SK-N-SH treated with all-trans-retinoic acid at 6 μM for 48 hours (cell line): ENCODE measurements around the gene PPP1R12A.

Experiments used
- ATAC-seq: fragments of 200-7000 bp; cut with Tn5 transposase; 3 replicates; pipeline ENCODE4 v1.9.1; 2020; ENCODE audit warnings: mild to moderate bottlenecking, moderate library complexity
- ARNTL ChIP-seq: fragments of 450-650 bp; formaldehyde crosslinking; IDR thresholded peaks from 2 replicates; pipeline ENCODE4 v1.5.0; 2020; ENCODE audit warnings: low read depth, mild to moderate bottlenecking, moderate library complexity, borderline replicate concordance
- BACH2 ChIP-seq: fragments of 250-450 bp; sonication (Bioruptor Pico); IDR thresholded peaks from 2 replicates; pipeline ENCODE4 v1.9.0; 2021; ENCODE audit warnings: mild to moderate bottlenecking, borderline replicate concordance
- CSDC2 ChIP-seq: fragments of 250-450 bp; sonication (Bioruptor Pico); IDR thresholded peaks from 2 replicates; pipeline ENCODE4 v1.5.0; 2020; ENCODE audit warnings: mild to moderate bottlenecking, moderate library complexity
- CSRNP3 ChIP-seq: fragments of 250-450 bp; sonication (Bioruptor Pico); IDR thresholded peaks from 2 replicates; pipeline ENCODE4 v1.5.1; 2021; ENCODE audit warnings: mild to moderate bottlenecking, moderate library complexity
- ESRRG ChIP-seq: fragments of 250-450 bp; sonication (Bioruptor Pico); IDR thresholded peaks from 2 replicates; pipeline ENCODE4 v1.6.1; 2021; ENCODE audit warnings: mild to moderate bottlenecking
- GLIS3 ChIP-seq: fragments of 250-450 bp; sonication (Bioruptor Pico); IDR thresholded peaks from 2 replicates; pipeline ENCODE4 v1.5.0; 2020; ENCODE audit warnings: mild to moderate bottlenecking, moderate library complexity
- ISL1 ChIP-seq: fragments of 250-450 bp; sonication (Bioruptor Pico); IDR thresholded peaks from 2 replicates; pipeline ENCODE4 v2.1.2; 2022; ENCODE audit warnings: mild to moderate bottlenecking, moderate library complexity
- OSR1 ChIP-seq: fragments of 250-450 bp; sonication (Bioruptor Pico); IDR thresholded peaks from 2 replicates; pipeline ENCODE4 v1.8.0; 2022; ENCODE audit warnings: moderate library complexity, mild to moderate bottlenecking, inconsistent platforms
- PPARA ChIP-seq: fragments of 250-450 bp; sonication (Bioruptor Pico); IDR thresholded peaks from 2 replicates; pipeline ENCODE4 v1.5.0; 2020; ENCODE audit warnings: mild to moderate bottlenecking, borderline replicate concordance
- RARB ChIP-seq: fragments of 250-450 bp; sonication (Bioruptor Pico); IDR thresholded peaks from 2 replicates; pipeline ENCODE4 v1.8.0; 2021; ENCODE audit warnings: mild to moderate bottlenecking, moderate library complexity
- SNAI2 ChIP-seq: fragments of 250-450 bp; sonication (Bioruptor Pico); IDR thresholded peaks from 2 replicates; pipeline ENCODE4 v1.5.0; 2020; ENCODE audit warnings: mild to moderate bottlenecking, moderate library complexity
- TCF4 ChIP-seq: fragments of 250-450 bp; sonication (Bioruptor Pico); IDR thresholded peaks from 2 replicates; pipeline ENCODE4 v1.8.0; 2021; ENCODE audit warnings: mild to moderate bottlenecking, moderate library complexity, borderline replicate concordance
- TOX ChIP-seq: fragments of 250-450 bp; sonication (Bioruptor Pico); IDR thresholded peaks from 2 replicates; pipeline ENCODE4 v1.8.0; 2021; ENCODE audit warnings: mild to moderate bottlenecking, moderate library complexity, borderline replicate concordance
- TSHZ2 ChIP-seq: fragments of 250-450 bp; sonication (Bioruptor Pico); IDR thresholded peaks from 2 replicates; pipeline ENCODE4 v1.5.0; 2020; ENCODE audit warnings: mild to moderate bottlenecking, moderate library complexity
- ZC3H10 ChIP-seq: fragments of 250-450 bp; sonication (Bioruptor Pico); IDR thresholded peaks from 2 replicates; pipeline ENCODE4 v1.5.1; 2021; ENCODE audit warnings: mild to moderate bottlenecking, moderate library complexity
- ZFP3 ChIP-seq: fragments of 250-450 bp; sonication (Bioruptor Pico); IDR thresholded peaks from 2 replicates; pipeline ENCODE4 v1.5.0; 2020; ENCODE audit warnings: mild to moderate bottlenecking, moderate library complexity
- ZFP30 ChIP-seq: fragments of 450-650 bp; formaldehyde crosslinking; IDR thresholded peaks from 2 replicates; pipeline ENCODE4 v1.5.0; 2022; ENCODE audit warnings: mild to moderate bottlenecking, moderate library complexity
- ZNF565 ChIP-seq: fragments of 450-650 bp; formaldehyde crosslinking; conservative IDR thresholded peaks from 2 replicates; pipeline ENCODE4 v1.5.0; 2020; ENCODE audit warnings: low read depth, mild to moderate bottlenecking, moderate library complexity
- ZNF70 ChIP-seq: fragments of 450-650 bp; formaldehyde crosslinking; IDR thresholded peaks from 2 replicates; pipeline ENCODE4 v1.5.0; 2020; ENCODE audit warnings: mild to moderate bottlenecking, moderate library complexity
- TF ChIP-seq, protein P1 (sequence below): fragments of 250-450 bp; sonication (Bioruptor Pico); IDR thresholded peaks from 2 replicates; pipeline ENCODE4 v1.8.0; 2020; ENCODE audit warnings: mild to moderate bottlenecking, moderate library complexity, borderline replicate concordance
- TF ChIP-seq, protein P2 (sequence below): fragments of 250-450 bp; sonication (Bioruptor Pico); IDR thresholded peaks from 2 replicates; pipeline ENCODE4 v1.8.0; 2021; ENCODE audit warnings: low read depth, mild to moderate bottlenecking, moderate library complexity, borderline replicate concordance
- TF ChIP-seq, protein P3 (sequence below): fragments of 250-450 bp; sonication (Bioruptor Pico); IDR thresholded peaks from 2 replicates; pipeline ENCODE4 v1.5.1; 2020; ENCODE audit warnings: low read depth, mild to moderate bottlenecking, moderate library complexity

PPP1R12A gene

GRCh38 chr12:79818856-79819255, 116.0 kb downstream of the PPP1R12A start:
- ATAC-seq, result no peak
- TF ChIP-seq GLIS3 (CRISPR knock-in tag), result no peak
- TF ChIP-seq ESRRG (CRISPR knock-in tag), result no peak
- TF ChIP-seq, protein P1, sequence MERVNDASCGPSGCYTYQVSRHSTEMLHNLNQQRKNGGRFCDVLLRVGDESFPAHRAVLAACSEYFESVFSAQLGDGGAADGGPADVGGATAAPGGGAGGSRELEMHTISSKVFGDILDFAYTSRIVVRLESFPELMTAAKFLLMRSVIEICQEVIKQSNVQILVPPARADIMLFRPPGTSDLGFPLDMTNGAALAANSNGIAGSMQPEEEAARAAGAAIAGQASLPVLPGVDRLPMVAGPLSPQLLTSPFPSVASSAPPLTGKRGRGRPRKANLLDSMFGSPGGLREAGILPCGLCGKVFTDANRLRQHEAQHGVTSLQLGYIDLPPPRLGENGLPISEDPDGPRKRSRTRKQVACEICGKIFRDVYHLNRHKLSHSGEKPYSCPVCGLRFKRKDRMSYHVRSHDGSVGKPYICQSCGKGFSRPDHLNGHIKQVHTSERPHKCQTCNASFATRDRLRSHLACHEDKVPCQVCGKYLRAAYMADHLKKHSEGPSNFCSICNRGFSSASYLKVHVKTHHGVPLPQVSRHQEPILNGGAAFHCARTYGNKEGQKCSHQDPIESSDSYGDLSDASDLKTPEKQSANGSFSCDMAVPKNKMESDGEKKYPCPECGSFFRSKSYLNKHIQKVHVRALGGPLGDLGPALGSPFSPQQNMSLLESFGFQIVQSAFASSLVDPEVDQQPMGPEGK (CRISPR knock-in tag), result no peak
- no peak for TF ChIP-seq ZNF565 (CRISPR knock-in tag)
- TF ChIP-seq OSR1 (CRISPR knock-in tag), result no peak
- TF ChIP-seq, protein P2, sequence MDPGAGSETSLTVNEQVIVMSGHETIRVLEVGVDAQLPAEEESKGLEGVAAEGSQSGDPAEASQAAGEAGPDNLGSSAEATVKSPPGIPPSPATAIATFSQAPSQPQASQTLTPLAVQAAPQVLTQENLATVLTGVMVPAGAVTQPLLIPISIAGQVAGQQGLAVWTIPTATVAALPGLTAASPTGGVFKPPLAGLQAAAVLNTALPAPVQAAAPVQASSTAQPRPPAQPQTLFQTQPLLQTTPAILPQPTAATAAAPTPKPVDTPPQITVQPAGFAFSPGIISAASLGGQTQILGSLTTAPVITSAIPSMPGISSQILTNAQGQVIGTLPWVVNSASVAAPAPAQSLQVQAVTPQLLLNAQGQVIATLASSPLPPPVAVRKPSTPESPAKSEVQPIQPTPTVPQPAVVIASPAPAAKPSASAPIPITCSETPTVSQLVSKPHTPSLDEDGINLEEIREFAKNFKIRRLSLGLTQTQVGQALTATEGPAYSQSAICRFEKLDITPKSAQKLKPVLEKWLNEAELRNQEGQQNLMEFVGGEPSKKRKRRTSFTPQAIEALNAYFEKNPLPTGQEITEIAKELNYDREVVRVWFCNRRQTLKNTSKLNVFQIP (CRISPR knock-in tag), result no peak
- TF ChIP-seq TCF4 (CRISPR knock-in tag), result no peak
- no peak for TF ChIP-seq ISL1 (CRISPR knock-in tag)
- TF ChIP-seq TSHZ2 (CRISPR knock-in tag), result no peak
- no peak for TF ChIP-seq CSDC2
- TF ChIP-seq PPARA, result no peak
- TF ChIP-seq ZFP3 (CRISPR knock-in tag), result no peak
- no peak for TF ChIP-seq CSRNP3 (CRISPR knock-in tag)
- TF ChIP-seq ZFP30 (CRISPR knock-in tag), result no peak
- no peak for TF ChIP-seq ZNF70 (CRISPR knock-in tag)
- TF ChIP-seq, protein P3, sequence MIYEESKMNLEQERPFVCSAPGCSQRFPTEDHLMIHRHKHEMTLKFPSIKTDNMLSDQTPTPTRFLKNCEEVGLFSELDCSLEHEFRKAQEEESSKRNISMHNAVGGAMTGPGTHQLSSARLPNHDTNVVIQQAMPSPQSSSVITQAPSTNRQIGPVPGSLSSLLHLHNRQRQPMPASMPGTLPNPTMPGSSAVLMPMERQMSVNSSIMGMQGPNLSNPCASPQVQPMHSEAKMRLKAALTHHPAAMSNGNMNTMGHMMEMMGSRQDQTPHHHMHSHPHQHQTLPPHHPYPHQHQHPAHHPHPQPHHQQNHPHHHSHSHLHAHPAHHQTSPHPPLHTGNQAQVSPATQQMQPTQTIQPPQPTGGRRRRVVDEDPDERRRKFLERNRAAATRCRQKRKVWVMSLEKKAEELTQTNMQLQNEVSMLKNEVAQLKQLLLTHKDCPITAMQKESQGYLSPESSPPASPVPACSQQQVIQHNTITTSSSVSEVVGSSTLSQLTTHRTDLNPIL (CRISPR knock-in tag), result no peak
- TF ChIP-seq RARB (CRISPR knock-in tag), result no peak
- TF ChIP-seq BACH2 (CRISPR knock-in tag), result no peak
- no peak for TF ChIP-seq TOX (CRISPR knock-in tag)

GRCh38 chr12:79784366-79785065, 150.4 kb downstream of the PPP1R12A start:
- peak; percentile 45; the same call in 2 of the 3 replicates for ATAC-seq

DNA sequence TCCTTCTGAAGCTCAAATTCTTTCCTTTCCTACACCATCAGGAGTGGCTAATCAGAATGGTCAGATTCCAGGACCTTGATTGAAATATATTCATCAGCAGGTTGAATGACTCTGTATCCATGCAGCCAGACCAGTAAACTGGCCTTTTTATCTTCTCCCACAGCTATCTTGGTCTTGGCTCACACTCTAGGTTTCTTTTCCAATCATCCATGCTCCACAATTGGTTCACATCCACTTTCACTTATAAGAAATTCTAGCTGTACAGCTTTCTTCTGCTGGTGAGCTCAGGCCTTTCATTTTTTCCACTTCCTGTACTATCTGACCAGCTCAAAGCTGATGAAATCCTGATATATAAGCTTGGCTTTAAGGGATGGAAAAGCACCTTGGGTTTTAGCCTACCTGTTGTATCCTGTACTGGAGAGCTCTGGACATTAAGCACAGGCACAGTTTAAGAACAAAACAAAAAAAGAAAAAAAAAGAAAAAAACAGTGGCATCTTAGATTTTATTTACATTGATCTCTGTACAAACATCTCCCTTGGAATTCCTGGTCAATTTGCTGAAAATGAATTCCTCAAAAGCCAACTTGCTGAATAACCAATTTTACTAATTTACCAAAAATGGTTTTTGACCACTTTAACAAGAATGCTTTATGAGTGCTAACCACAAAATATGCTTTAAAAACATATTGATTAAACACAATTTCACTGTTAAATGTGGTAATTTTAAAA, 152.6 kb downstream of the PPP1R12A start:
- ATAC-seq, result peak; percentile 46
- TF ChIP-seq ZFP30 (CRISPR knock-in tag) (no peak), ESRRG (CRISPR knock-in tag) (no peak), TSHZ2 (CRISPR knock-in tag) (no peak), PPARA (no peak), TOX (CRISPR knock-in tag) (no peak), RARB (CRISPR knock-in tag) (no peak), CSDC2 (no peak), ZFP3 (CRISPR knock-in tag) (no peak), SNAI2 (CRISPR knock-in tag) (no peak), TCF4 (CRISPR knock-in tag) (no peak), GLIS3 (CRISPR knock-in tag) (no peak), ARNTL (CRISPR knock-in tag) (no peak), CSRNP3 (CRISPR knock-in tag) (no peak), BACH2 (CRISPR knock-in tag) (no peak), ZC3H10 (no peak), ISL1 (CRISPR knock-in tag) (no peak)
